Measurements from ENCODE around the gene NOD2.
A peak's percentile ranks its signal among the peaks of the same experiment; 100 is the strongest.

NOD2 gene

DNA sequence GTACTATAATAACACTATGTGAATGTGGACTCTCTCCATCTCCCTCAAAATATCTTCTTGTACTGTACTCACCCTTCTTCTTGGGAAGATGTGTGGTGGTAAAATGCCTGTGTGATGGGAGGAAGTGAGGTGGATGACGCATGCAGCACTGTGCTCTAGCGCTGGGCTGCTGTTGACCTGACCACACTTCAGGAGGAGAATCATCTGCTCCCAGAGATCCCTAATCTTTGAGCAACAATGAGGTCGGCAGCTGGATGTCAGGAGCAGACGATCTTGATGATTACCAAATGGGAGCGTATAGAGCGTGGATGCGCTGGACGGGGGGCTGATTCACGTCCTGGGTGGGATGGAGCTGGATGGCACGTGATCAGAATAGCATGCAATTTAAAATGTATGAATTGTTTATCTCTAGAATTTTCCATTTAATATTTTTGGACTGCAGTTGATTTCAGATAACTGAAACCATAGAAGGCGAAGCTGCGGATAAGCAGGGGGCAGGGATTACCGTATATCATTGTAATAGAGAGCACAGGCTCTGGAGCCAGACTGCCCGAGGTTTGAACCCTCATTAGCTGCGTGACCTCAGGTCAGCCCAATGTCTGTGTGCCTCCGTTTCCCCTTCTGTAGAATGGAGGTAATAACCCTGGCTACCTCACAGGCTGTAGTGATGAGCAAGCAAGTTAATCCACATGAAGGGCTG, 24.8 kb downstream of the NOD2 start:
- no peak for DNase-seq

GRCh38 chr16:50718761-50719400, 25.5 kb downstream of the NOD2 start:
- no peak for DNase-seq

GRCh38 chr16:50719401-50720337, 26.3 kb downstream of the NOD2 start:
- DNase-seq = no peak

- no peak for DNase-seq
Observed at GRCh38 chr16:50721549-50722404, 28.4 kb downstream of the NOD2 start.

GRCh38 chr16:50722405-50722737, 29.0 kb downstream of the NOD2 start:
- no peak for DNase-seq

DNA sequence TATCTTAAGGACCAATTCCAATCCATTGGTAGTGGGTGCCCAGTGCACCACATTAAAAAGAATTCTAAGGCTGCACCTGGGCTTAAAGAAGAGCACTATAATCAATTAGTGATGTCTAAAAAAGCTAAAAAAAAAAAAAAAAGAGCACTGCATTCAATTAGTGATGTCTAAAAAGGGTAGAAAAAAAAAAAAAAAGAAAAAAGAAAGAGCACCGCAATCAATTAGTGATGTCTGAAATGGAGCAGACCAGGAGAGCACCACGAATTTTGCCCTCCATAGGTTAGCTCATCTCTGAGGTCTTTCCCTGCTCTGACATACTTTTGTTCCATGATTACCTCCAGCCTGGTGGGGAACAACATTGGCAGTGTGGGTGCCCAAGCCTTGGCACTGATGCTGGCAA, 29.6 kb downstream of the NOD2 start:
- no peak for DNase-seq

DNA sequence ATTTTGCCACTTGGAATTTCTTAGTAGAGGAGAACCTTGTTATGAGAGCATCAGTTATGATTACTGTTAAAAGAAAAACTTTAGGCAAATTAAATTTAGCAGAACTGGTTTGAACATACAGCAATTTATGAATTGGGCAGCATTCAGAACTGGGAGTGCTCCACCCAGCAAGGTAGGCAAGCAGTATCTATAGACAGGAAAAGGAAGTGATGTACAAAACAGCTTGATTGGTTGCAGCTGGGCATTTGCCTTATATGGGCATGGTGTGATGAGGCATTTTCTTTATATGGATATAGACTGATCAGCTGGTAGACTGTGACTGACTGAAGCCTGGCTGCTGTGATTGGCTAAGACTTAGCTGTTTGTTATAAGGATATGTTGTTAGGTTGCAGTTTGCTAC, 30.9 kb downstream of the NOD2 start:
- DNase-seq = no peak

- DNase-seq = no peak
Observed at GRCh38 chr16:50731130-50731988, 38.0 kb downstream of the NOD2 start.

DNA sequence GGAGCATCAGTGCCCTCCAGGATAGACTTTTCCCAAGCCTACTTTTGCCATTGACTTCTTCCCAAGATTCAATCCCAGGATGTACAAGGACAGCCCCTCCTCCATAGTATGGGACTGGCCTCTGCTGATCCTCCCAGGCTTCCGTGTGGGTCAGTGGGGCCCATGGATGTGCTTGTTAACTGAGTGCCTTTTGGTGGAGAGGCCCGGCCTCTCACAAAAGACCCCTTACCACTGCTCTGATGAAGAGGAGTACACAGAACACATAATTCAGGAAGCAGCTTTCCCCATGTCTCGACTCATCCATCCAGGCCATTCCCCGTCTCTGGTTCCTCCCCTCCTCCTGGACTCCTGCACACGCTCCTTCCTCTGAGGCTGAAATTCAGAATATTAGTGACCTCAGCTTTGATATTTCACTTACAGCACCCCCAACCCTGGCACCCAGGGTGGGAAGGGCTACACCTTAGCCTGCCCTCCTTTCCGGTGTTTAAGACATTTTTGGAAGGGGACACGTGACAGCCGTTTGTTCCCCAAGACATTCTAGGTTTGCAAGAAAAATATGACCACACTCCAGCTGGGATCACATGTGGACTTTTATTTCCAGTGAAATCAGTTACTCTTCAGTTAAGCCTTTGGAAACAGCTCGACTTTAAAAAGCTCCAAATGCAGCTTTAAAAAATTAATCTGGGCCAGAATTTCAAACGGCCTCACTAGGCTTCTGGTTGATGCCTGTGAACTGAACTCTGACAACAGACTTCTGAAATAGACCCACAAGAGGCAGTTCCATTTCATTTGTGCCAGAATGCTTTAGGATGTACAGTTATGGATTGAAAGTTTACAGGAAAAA, 38.8 kb downstream of the NOD2 start:
- no peak for DNase-seq

DNA sequence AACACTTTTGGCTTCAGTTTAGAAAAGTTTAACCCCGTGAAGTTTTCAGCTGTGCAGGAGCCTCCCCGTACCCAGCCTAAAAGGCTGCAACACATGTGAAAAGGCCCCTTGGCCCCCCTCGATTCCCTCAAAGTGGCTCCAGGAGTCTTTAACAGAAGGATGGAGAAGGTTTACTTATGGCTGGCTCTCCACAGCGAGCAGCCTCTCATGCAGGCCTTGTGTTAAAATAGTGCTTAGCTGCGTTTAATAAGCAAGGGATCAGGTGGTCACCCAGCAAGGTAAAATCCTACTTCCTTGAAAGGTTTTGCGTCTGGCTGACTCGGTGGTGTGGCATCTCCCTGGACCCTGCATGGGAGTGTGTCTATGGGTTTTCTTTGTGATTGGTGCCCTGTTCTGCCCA, 40.1 kb downstream of the NOD2 start:
- no peak for DNase-seq

GRCh38 chr16:50735629-50736122, 42.3 kb downstream of the NOD2 start:
- DNase-seq = no peak

- no peak for DNase-seq
Observed at GRCh38 chr16:50736448-50736847, 43.0 kb downstream of the NOD2 start.

- no peak for DNase-seq
Observed at GRCh38 chr16:50737420-50737959, 44.1 kb downstream of the NOD2 start.

DNA sequence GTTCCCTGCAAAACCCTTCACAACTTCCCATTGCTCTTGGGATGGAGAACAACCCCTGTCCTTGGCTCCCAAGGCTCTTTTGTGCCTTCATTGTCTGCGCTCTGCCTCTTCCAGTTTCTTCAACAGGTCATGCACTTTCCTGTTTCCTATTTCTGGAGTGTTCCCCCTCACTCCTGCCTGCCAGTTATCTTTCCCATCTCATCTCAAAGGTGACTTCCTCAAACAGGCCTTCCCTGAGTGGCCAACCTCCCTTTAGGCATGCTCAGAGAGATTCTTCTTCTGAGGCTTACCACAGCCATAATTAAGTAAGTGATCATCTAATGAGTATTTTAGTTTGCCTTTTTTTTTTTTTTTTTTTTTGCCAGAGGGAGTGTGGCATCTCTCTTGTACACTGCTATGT, 45.6 kb downstream of the NOD2 start:
- no peak for DNase-seq

DNA sequence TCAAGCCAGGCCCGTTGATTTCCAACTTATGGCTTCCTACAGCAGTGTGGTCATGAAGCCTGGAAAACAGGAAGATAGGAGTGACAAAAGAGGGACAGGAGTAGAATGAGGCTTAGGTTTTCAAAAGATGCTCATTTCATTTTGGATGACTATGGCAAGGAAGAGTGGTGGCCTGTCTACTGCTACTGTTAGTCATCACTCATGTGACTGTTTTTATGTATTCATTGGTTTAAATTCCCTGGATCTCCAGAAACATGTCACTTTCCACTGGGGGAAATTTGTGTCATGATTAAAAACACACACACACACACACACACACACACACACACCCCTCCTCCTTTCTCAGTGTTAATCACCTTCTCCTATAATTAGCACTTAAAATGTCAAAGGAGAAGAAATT, 47.3 kb downstream of the NOD2 start:
- DNase-seq = no peak

DNA sequence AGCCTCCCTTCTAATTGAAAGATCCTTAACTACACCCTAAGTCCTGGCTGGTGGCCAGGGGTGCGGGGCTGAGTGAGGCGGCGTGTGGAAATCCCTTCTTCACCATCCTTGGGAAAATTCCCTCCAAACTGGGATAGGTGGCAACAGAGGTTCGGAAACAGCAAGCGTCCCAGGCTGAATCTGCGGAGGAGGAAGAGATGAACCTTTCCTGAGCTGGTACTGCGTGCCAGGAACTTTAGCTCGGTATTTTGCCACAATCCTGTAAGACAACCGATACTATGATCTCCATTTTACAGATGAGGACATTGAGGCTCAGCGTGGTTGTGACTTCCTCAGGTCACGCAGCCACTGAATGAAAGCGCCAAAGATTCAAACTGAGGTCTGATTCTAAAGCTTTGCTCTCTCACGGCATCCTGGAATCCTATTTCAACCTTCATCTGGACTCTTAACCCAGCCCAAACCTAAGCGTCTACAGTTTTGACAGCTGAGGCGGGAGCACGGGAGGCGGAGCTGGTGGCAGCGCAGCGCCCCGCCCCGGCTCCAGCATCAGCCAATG, 47.9 kb downstream of the NOD2 start:
- no peak for DNase-seq

DNA sequence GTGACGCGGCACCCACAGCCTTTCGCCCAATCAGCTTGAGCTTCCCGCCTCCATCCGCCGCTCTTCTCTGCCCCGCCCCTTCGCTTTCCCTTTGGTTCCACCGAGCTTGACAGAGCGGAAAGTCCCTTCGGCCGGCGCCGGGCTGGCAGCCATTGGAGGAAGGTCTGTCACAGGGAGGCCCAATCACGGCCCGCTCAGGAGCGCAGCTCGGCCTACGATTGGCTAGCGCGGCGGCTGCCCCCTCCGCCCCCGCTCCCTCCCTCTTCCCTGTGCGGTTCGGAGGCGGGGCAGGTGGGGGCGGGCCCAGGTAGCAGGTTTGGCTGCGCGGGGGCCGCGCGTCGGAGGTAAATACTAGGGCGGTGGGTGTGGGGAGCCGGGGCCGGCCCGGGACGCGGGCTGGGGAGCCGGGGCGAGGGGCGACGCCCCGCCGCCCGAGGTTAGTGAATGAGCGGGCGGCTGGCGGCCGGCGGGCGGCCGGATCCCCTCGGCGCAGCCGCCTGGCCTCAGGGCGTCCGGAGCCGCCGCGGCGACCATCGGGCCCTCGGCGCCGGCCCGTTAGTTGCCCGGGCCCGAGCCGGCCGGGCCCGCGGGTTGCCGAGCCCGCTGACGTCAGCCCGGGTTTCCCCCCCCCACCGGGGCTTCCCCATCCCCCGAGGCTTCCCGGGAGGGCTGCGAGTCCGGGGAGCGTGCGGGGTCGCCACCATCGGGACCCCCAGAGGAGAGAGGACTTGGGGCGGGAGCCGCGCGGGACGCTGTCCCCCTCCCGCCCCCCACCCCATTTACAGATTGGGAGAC, 48.6 kb downstream of the NOD2 start, which contains the start of gene CYLD:
TSS of gene CYLD (plus strand) at position 306 of the 795 bp plus-strand sequence. CDS start 7,613 bp downstream, outside the sequence.
- peak; percentile 99 for DNase-seq

DNA sequence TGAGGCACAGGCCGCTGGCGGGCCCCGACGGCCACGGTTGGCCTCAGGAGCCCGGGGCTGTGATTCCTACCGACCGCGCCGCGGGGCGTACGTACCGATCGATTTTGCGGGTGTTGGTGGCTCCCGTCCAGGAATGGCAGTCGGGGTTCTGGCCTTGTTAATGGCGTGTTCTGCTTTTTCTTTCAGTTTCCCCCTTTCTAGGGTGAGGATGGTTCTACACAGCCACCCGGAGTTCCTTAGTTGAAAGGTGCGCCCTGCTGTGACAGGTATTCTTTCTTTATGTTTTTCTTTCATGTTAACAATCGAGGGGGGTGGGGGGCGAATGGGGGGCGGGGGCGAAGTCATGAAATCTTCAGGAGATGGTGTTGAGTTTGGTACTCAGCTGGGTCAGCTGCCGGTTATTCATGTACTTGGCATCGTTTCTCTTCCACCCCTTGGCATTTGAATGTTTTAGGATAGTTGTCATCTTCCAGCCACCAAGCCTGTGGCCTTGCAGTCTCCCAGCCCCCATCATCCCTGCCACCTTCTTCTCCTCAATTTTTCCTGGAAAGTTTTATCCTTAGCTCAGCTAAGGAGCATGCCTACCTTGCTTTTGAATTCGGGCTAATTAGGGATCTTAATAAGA, 49.3 kb downstream of the NOD2 start:
- peak; percentile 10 for DNase-seq

Measured in NCI-H1092 treated with DMSO at 0.1 percent for 48 hours (cell line).